Measurements from ENCODE around the gene ESRRG. TPM values are rescaled to one million over a fixed set of nuclear protein-coding genes. Genes with fewer than 3 reads are reported as not detected.

ESRRG gene
- total RNA-seq, 2 experiments from 2014 or later, result not detected

GRCh38 chr1:216670118-216670883, 52.9 kb downstream of the ESRRG start:
- H3K27ac Mint-ChIP-seq, result no peak overlapping the region
- no peak overlapping the region for H3K4me3 Mint-ChIP-seq
- H3K36me3 Mint-ChIP-seq (ENCODE audit: low read depth), result no peaks in the 10 kb centered on the region
- TF ChIP-seq CTCF (IDR thresholded peaks at IDR 0.05), result no peak
- H3K4me1 Mint-ChIP-seq (ENCODE audit: low read depth), result no peaks in the 10 kb centered on the region
- no peak for DNase-seq
- H3K9me3 Mint-ChIP-seq, result no peaks in the 10 kb centered on the region
- no peak for ATAC-seq
- CTCF ChIA-PET, result no interaction called here
- POLR2A ChIA-PET, result no interaction called here
- no peaks in the 10 kb centered on the region for H3K27me3 Mint-ChIP-seq
- intact Hi-C loops (cut with micrococcal nuclease), result no loop called here

DNA sequence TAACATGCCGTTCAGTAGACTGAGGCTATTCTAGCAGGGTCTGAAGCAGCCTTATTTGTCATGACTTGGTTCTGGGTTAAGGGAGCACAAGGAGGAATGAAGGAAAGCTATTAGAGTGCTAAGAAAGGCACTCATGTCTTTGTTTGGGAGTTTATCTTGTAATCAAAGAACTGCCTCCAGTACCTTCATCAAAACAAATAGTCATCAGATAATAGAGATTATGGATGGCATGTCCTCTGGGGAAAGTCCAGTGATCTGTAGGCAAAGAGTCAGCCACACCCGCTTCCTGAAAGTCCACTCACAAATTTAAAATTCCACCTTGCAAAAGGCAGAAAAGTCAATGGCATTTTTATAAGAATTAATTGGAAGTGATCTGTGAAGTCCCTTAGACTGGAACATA, 56.8 kb downstream of the ESRRG start:
- ChIA-PET CTCF (no interaction called here), POLR2A (no interaction called here)
- H3K36me3 Mint-ChIP-seq (ENCODE audit: low read depth), result no peaks in the 10 kb centered on the region
- no peaks in the 10 kb centered on the region for H3K4me1 Mint-ChIP-seq (ENCODE audit: low read depth)
- intact Hi-C loops (cut with micrococcal nuclease), result no loop called here
- H3K27me3 Mint-ChIP-seq, result no peaks in the 10 kb centered on the region
- TF ChIP-seq CTCF (IDR thresholded peaks at IDR 0.05), result no peak
- H3K27ac Mint-ChIP-seq, result no peak overlapping the region
- no peak for ATAC-seq
- no peak overlapping the region for H3K4me3 Mint-ChIP-seq
- H3K9me3 Mint-ChIP-seq, result no peaks in the 10 kb centered on the region
- DNase-seq, result no peak

DNA sequence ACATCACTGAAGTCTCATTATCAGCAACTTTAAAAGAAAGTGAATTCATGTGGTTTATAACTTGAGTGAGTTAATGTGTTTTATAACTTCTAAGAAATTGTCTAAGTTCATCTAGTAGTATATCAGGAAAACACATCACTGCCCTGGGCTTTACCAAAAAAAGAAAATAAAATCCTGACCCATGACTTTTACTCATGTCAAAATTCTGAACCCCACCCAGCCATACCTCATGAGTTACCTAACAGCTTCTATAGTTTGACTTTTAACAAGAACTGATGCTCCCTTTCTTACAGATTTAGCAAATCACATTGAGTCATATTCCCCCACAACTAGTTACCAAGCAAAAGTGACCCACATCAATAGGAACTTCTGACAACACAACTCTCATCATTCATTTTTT, 57.4 kb downstream of the ESRRG start:
- H3K27ac Mint-ChIP-seq, result no peak overlapping the region
- no peaks in the 10 kb centered on the region for H3K9me3 Mint-ChIP-seq
- ChIA-PET POLR2A (no interaction called here), CTCF (no interaction called here)
- no peaks in the 10 kb centered on the region for H3K27me3 Mint-ChIP-seq
- ATAC-seq, result no peak
- intact Hi-C loops (cut with micrococcal nuclease), result no loop called here
- no peak for TF ChIP-seq CTCF (IDR thresholded peaks at IDR 0.05)
- DNase-seq, result no peak
- H3K36me3 Mint-ChIP-seq (ENCODE audit: low read depth), result no peaks in the 10 kb centered on the region
- H3K4me3 Mint-ChIP-seq, result no peak overlapping the region
- no peaks in the 10 kb centered on the region for H3K4me1 Mint-ChIP-seq (ENCODE audit: low read depth)

GRCh38 chr1:216665406-216665805, 57.8 kb downstream of the ESRRG start:
- Mint-ChIP-seq H3K4me1 (ENCODE audit: low read depth) (no peaks in the 10 kb centered on the region), H3K27me3 (no peaks in the 10 kb centered on the region), H3K4me3 (no peak overlapping the region), H3K36me3 (ENCODE audit: low read depth) (no peaks in the 10 kb centered on the region), H3K27ac (no peak overlapping the region), H3K9me3 (no peaks in the 10 kb centered on the region)
- intact Hi-C loops (cut with micrococcal nuclease), result no loop called here
- TF ChIP-seq CTCF (IDR thresholded peaks at IDR 0.05), result no peak
- DNase-seq (no peak), ATAC-seq (no peak)
- ChIA-PET POLR2A (no interaction called here), CTCF (no interaction called here)

GRCh38 chr1:216662681-216663080, 60.5 kb downstream of the ESRRG start:
- intact Hi-C loops (cut with micrococcal nuclease), result no loop called here
- Mint-ChIP-seq H3K27me3 (no peaks in the 10 kb centered on the region), H3K4me3 (no peak overlapping the region), H3K9me3 (no peaks in the 10 kb centered on the region), H3K36me3 (ENCODE audit: low read depth) (no peaks in the 10 kb centered on the region), H3K27ac (no peak overlapping the region), H3K4me1 (ENCODE audit: low read depth) (no peaks in the 10 kb centered on the region)
- no peak for DNase-seq
- ChIA-PET POLR2A (no interaction called here), CTCF (no interaction called here)
- no peak for TF ChIP-seq CTCF (IDR thresholded peaks at IDR 0.05)
- ATAC-seq, result no peak
